GM18867 (cell line): ENCODE data around the gene PTTG1IP.

Experiments
- ATAC-seq: cut with Tn5 transposase; IDR thresholded peaks from one replicate; pipeline ENCODE4 v1.9.1; 2021; ENCODE audit warnings: mild to moderate bottlenecking, moderate library complexity; ENCODE audit not compliant: unreplicated experiment

Gene PTTG1IP

GRCh38 chr21:44896561-44897286 is 23.2 kb upstream of the PTTG1IP start:
- no peak for ATAC-seq

DNA sequence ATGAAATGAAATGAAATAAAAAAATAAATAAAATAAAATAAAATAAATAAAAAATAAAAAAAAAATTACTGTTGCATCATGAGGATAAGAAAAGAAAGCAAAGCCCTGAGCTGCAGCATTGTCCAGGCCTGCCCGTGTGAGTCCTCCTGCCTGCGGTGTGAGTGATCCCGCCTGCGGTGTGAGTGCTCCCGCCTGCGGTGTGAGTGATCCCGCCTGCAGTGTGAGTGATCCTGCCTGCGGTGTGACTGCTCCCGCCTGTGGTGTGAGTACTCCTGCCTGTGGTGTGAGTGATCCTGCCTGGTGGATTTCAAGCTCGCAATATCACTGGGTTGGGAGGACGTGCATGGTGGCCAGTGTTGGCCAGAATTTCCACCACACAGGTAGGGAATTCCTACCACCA is 22.4 kb upstream of the PTTG1IP start:
- no peak for ATAC-seq

DNA sequence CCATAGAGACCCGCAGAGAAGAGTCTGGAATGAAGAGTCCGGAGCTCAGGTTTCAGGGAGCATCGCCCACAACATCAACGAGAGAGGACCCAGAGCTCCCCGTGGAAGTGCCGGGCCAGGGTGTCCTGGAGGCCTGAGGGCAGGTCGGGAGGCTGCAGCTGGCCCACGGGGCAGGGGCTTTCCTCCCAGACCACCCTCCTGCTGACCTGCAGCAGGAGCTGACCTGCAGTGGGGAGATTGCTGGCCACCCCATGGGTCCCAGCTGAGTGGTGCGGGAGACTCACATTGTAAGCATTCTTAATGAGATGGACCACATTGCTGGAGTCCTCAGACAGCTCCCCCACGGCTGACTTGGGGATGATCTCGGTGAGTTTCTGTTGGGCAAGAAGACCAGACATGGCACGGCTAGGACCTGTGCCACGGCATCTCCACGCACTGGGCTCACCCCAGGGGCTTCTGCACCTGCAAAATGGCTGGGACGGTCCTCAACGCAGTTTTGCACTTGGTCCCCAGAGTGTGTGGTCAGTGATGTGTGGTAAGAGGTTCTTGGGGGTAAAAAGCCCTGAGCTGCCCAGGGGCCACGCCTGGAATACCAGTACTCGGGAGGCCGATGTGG is 21.3 kb upstream of the PTTG1IP start:
- no peak for ATAC-seq

- ATAC-seq, result no peak
These were observed 20.6 kb upstream of the PTTG1IP start for GRCh38 chr21:44893948-44894656.

DNA sequence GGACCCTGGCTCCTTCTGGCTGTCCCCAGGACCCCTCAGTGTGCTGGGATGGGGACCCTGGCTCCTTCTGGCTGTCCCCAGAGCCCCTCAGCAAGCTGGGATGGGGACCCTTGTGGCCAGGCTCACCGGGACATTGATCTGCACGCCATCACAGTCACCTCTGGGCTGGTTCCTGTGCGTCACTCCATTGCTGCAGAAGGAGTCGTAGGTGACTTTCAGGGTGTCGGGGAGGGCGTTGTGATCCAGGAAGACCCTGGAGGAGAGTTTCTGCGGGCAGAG is 19.7 kb upstream of the PTTG1IP start:
- no peak for ATAC-seq

GRCh38 chr21:44892536-44893277 is 19.2 kb upstream of the PTTG1IP start:
- ATAC-seq, result no peak

GRCh38 chr21:44892095-44892494 is 18.6 kb upstream of the PTTG1IP start:
- no peak for ATAC-seq

DNA sequence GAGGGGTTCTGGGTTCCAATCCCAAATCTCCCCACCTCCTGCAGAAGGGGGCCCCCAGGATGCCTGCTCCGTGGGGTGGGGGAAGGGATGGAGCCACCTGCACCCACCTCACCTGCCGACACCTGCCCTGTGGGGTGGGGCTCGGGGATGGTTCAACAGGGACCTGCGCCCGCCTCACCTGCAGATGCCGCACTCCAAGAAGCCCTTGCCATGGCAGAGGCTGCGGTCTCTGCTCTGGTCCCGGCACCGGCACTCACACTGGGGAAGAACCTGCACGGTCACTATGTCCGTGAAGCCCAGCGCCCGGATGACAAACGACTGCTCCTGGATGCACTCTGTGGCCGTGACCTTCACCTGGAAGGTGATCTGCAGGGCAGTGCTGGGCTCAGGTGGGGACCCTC is 18.1 kb upstream of the PTTG1IP start:
- no peak for ATAC-seq

GRCh38 chr21:44890961-44891541 is 17.6 kb upstream of the PTTG1IP start:
- ATAC-seq, result no peak

- ATAC-seq, result no peak
These were observed 16.9 kb upstream of the PTTG1IP start for GRCh38 chr21:44890338-44890931.

- no peak for ATAC-seq
These were observed 16.3 kb upstream of the PTTG1IP start for GRCh38 chr21:44889625-44890337.

DNA sequence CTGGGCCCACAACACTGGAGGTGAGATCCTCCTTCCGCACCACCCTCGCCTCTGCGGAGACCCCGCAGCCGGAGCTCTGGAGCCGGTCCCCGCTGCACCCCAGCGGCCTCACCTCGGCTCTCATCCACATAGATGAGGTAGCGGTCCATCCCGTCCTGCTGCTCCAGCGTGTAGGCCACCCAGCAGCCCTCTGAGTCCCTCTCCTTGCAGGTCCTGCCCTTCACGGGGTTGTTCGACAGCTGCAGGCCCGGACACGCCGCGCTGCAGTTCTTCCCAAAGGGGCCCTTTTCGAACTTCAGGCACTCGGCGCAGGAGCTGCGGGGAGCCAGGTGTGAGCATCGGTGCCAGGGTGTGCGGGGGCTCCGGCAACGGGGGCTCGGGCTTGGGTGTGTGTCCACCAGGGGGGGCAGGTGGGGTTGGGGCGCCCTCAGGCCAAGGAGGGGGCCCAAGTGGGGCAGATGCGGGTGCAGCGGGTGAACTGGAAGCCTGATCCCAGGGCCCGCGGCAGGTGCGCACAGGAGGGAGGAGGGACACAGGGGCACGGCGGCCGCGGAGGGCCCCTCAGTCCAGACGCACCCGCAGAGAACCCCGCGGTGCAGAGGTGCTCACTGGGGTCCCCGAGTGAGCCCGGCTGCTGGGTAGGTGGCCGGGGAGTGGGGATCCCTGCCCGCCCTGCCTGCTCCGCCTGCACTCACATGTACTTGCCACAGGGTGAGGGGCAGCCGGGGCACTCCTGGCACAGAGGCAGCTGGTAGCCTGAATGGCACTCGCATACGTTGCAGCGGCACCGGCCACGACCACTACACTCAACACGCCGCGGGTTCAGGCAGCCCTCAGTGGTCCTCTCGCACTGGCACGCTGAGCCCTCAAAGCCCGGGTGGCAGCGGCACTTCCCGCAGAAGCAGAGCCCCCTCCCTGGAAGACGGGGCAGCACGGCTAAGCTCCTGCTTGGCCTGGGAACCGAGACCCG is 15.4 kb upstream of the PTTG1IP start:
- ATAC-seq, result no peak

DNA sequence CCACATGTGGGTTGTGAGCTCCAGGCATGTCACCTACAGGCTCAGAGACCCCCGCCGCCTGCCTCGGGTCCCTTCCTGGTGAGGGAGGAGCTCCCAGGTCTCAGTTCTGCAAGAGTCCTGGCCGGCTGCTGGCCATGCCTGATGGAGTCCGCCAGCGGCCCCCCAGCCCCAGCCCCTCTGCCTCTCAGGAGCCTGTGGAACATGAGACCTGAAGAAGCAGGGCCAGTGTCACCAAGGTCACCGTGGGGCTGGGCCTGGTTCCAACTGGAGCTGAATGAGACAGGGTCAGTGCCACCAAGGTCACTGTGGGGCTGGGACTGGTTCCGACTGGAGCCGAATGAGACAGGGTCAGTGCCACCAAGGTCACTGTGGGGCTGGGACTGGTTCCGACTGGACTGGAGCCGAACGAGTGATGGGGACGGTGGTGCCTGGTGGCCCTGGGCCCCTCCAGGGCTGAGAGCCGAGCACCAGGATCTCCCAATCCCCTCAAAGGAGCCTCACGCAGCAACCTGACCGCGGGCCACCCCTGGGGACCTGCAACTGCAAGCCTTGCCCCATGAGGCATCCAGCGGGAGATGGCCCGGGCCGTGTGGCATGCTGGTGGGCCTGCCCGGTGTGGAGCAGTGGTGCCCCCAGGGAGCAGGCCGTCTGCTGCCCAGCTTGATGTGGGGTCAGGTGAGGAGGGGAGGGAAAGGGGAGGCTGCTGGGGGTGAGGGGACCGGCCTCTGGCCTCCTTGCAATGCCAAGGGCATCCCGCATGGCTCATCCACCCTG is 14.5 kb upstream of the PTTG1IP start:
- no peak for ATAC-seq

- no peak for ATAC-seq
These were observed 13.8 kb upstream of the PTTG1IP start for GRCh38 chr21:44887126-44887806.

DNA sequence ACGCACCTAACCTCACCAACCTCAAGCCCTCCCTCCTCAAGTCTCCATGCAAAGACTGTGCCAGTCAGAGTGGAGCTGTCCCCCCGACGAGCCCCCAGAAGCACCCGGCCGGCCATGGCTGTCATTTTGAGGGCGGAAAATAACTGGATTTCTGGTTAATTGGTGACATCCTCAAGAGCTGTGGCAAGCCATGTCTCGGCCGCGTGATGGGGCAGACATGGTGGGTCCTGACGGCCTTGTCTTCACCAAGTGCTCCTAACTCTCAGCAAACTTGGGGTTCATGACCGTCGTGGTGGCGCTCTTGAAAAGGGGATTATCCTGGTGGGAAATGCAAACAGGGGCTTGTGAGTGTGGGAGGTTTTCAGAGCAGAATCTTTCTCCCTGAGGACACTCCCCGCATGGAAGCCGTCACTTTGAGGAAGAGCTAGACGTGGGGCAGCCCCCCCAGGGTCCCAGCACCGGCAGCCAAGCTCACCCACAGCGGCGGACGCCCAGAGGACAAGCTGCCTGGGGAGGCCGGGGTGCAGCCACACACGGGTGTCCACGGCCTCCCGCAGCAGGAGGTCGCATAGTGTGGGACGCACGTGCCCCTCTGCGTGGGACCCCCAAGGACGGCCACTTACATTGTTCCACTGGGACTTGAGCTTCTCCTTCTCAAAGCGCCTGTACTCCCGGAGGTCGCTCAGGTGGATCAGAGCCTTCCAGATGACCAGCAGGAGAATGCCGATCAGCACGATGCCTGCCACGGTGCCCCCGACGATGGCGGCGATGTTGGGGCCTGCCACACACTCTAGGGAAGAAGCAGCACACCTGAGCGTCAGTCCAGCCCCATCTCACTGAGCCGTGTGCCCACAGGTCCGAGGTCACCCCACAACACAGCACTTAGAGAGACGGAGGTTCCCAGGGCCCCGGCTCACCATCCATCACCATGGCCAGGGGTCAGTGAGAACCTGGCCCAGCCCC is 12.9 kb upstream of the PTTG1IP start:
- ATAC-seq, result no peak

GRCh38 chr21:44885615-44886014 is 12.1 kb upstream of the PTTG1IP start:
- ATAC-seq, result no peak

DNA sequence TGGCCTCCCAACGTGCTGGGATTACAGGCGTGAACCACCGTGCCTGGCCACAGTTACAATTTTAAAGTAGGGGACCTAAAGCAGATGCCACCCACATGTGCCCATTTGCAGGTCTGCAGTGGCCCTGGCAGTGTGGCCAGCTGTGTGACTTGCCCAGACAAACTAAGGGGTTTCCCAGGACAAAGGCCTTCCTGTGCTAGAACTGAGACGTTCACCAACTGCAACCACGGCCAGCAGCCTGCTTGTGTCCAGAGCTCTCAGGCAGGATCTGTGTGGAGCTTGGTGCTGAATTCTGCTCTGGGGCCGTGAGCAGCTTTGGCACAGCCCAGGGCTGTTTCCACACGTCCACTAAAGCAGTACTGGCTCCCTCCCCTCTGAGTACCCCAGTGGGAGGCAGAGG is 10.6 kb upstream of the PTTG1IP start:
- ATAC-seq, result no peak
